Measurements from ENCODE around the gene PACC1.

The PACC1 gene

GRCh38 chr1:212414328-212415106, at the start of gene PACC1:
TSS of gene PACC1 (minus strand) at chr1:212414886. CDS start at chr1:212414757, 129 bp downstream.
- DNase-seq, result peak; percentile 16 to 50

- DNase-seq, result no peak
Measured at GRCh38 chr1:212463565-212464285, 49.0 kb upstream of the PACC1 start.

- no peak for DNase-seq
Measured at GRCh38 chr1:212461916-212462660, 47.4 kb upstream of the PACC1 start.

GRCh38 chr1:212460376-212460775, 45.7 kb upstream of the PACC1 start:
- DNase-seq, result no peak

GRCh38 chr1:212459656-212460055, 45.0 kb upstream of the PACC1 start:
- no peak for DNase-seq

GRCh38 chr1:212458817-212459216, 44.1 kb upstream of the PACC1 start:
- DNase-seq, result no peak

- DNase-seq, result no peak
Measured at GRCh38 chr1:212457740-212458338, 43.2 kb upstream of the PACC1 start.

GRCh38 chr1:212455803-212456528, 41.3 kb upstream of the PACC1 start:
- peak; percentile 29 to 50 for DNase-seq

GRCh38 chr1:212455401-212455800, 40.7 kb upstream of the PACC1 start:
- DNase-seq, result no peak

- DNase-seq, result no peak
Measured at GRCh38 chr1:212454741-212455140, 40.1 kb upstream of the PACC1 start.

- DNase-seq, result no peak
Measured at GRCh38 chr1:212453156-212453857, 38.6 kb upstream of the PACC1 start.

- no peak for DNase-seq
Measured at GRCh38 chr1:212452323-212453155, 37.9 kb upstream of the PACC1 start.

GRCh38 chr1:212451416-212452322, 37.0 kb upstream of the PACC1 start:
- DNase-seq, result no peak

- peak; percentile 4 to 13 for DNase-seq
Measured at GRCh38 chr1:212450331-212450881, 35.7 kb upstream of the PACC1 start.

GRCh38 chr1:212447478-212447877, 32.8 kb upstream of the PACC1 start:
- DNase-seq, result no peak

GRCh38 chr1:212446333-212446732, 31.6 kb upstream of the PACC1 start:
- no peak for DNase-seq

GRCh38 chr1:212442408-212442807, 27.7 kb upstream of the PACC1 start:
- no peak for DNase-seq

- DNase-seq, result no peak
Measured at GRCh38 chr1:212440419-212440818, 25.7 kb upstream of the PACC1 start.

- no peak for DNase-seq
Measured at GRCh38 chr1:212438831-212439237, 24.1 kb upstream of the PACC1 start.

All from NCI-H187 (cell line).